GM23248 (cell line): ENCODE results near the gene ANKRD65.

Experiments used
- EZH2 ChIP-seq: fragments of 200-600 bp; sonication (generic); IDR thresholded peaks from 2 replicates; pipeline ENCODE4 v1.6.1; 2018; ENCODE audit warnings: antibody characterized with exemption, mild to moderate bottlenecking; ENCODE audit not compliant: insufficient read depth, poor library complexity, severe bottlenecking
- EZH2phosphoT487 ChIP-seq: fragments of 200-600 bp; sonication (generic); IDR thresholded peaks from 2 replicates; pipeline ENCODE4 v1.6.1; 2018; ENCODE audit warnings: antibody characterized with exemption, moderate library complexity, mild to moderate bottlenecking, low read depth; ENCODE audit not compliant: insufficient read depth

DNA sequence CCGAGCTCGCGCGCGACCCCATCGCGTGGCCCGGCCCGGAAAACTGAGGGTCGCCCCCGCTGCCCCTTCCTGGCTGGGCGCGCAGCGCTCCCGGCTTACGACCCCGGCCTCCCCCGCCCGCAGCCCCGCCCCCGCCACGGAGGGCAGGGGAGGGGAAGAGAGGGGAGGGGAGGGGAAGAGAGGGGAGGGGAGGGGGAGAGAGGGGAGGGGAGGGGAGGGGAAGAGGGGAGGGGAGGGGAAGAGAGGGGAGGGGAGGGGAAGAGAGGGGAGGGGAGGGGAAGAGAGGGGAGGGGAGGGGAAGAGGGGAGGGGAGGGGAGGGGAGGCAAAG, 6.7 kb upstream of the ANKRD65 start:
- no peak for TF ChIP-seq EZH2
- TF ChIP-seq EZH2phosphoT487: no peak
